Astrocyte (in vitro differentiated cells and primary cell): ENCODE results near the gene PRPF31. TPM values are rescaled to one million over a fixed set of nuclear protein-coding genes. Genes with fewer than 3 reads are reported as not detected.

Source experiments
- DNase-seq: peaks from one replicate; pipeline ENCODE4 v3.0.0-alpha.2; 2010; ENCODE audit warnings: low read depth
- FAIRE-seq: peaks from 2 replicates; lab custom pipeline; 2011; peaks lifted over from hg19 to GRCh38; lab: Jason Lieb, UNC
- H2AFZ ChIP-seq: 2 replicates; pipeline ENCODE4 v1.6.0; 2012; ENCODE audit warnings: low read depth, low read length, inconsistent platforms
- H3K27ac ChIP-seq: 2 replicates; pipeline ENCODE4 v1.5.1; 2011; ENCODE audit warnings: low read depth, low read length, inconsistent platforms
- H3K27me3 ChIP-seq: 2 replicates; pipeline ENCODE4 v1.6.0; 2011; ENCODE audit warnings: low read length, inconsistent platforms; ENCODE audit not compliant: insufficient read depth
- H3K36me3 ChIP-seq: 2 replicates; pipeline ENCODE4 v1.5.1; 2011; ENCODE audit warnings: low read length, inconsistent platforms; ENCODE audit not compliant: insufficient read depth
- H3K4me1 ChIP-seq: 2 replicates; pipeline ENCODE4 v1.5.1; 2011; ENCODE audit warnings: low read length, inconsistent platforms; ENCODE audit not compliant: insufficient read depth
- H3K4me2 ChIP-seq: 2 replicates; pipeline ENCODE4 v1.6.0; 2012; ENCODE audit warnings: low read length, inconsistent platforms
- H3K4me3 ChIP-seq: 2 replicates; pipeline ENCODE4 v1.5.1; 2011; ENCODE audit warnings: low read depth, mild to moderate bottlenecking, low read length, inconsistent platforms; ENCODE audit not compliant: insufficient read depth
- H3K79me2 ChIP-seq: 2 replicates; pipeline ENCODE4 v1.6.0; 2012; ENCODE audit warnings: mild to moderate bottlenecking, low read length, inconsistent platforms; ENCODE audit not compliant: insufficient read depth
- H3K9ac ChIP-seq: 2 replicates; pipeline ENCODE4 v1.6.0; 2012; ENCODE audit warnings: mild to moderate bottlenecking, low read length, inconsistent platforms
- H3K9me3 ChIP-seq: 2 replicates; pipeline ENCODE4 v1.5.1; 2012; ENCODE audit warnings: low read depth, mild to moderate bottlenecking, low read length, inconsistent platforms; ENCODE audit not compliant: insufficient read depth
- H4K20me1 ChIP-seq: 2 replicates; pipeline ENCODE4 v1.6.0; 2012; ENCODE audit warnings: low read length, inconsistent platforms; ENCODE audit not compliant: insufficient read depth
- H3K27ac Mint-ChIP-seq: one replicate; pipeline ENCODE4 v1.8.0; 2021; ENCODE audit warnings: mild to moderate bottlenecking, mixed read lengths; ENCODE audit not compliant: unreplicated experiment
- H3K27me3 Mint-ChIP-seq: one replicate; pipeline ENCODE4 v1.8.0; 2021; ENCODE audit warnings: low read depth, mixed read lengths; ENCODE audit not compliant: unreplicated experiment
- H3K36me3 Mint-ChIP-seq: one replicate; pipeline ENCODE4 v1.8.0; 2021; ENCODE audit warnings: low read depth, mixed read lengths; ENCODE audit not compliant: unreplicated experiment
- H3K4me1 Mint-ChIP-seq: one replicate; pipeline ENCODE4 v1.8.0; 2021; ENCODE audit warnings: low read depth, mixed read lengths; ENCODE audit not compliant: unreplicated experiment
- H3K4me3 Mint-ChIP-seq: one replicate; pipeline ENCODE4 v1.8.0; 2021; ENCODE audit warnings: mild to moderate bottlenecking, moderate library complexity, mixed read lengths; ENCODE audit not compliant: unreplicated experiment
- H3K9me3 Mint-ChIP-seq: one replicate; pipeline ENCODE4 v1.8.0; 2021; ENCODE audit warnings: mild to moderate bottlenecking, mixed read lengths; ENCODE audit not compliant: unreplicated experiment
- CTCF ChIP-seq: IDR thresholded peaks from 2 replicates; pipeline ENCODE4 v1.5.1; 2011; ENCODE audit warnings: low read depth, mild to moderate bottlenecking, inconsistent platforms, low read length, moderate library complexity; ENCODE audit not compliant: insufficient read depth
- EZH2 ChIP-seq: IDR thresholded peaks from 2 replicates; pipeline ENCODE4 v1.6.1; 2012; ENCODE audit warnings: mild to moderate bottlenecking, low read length, inconsistent platforms; ENCODE audit not compliant: insufficient read depth
- total RNA-seq: library from RNA; stranded (reverse); gene quantifications from 2 replicates; pipeline ENCODE4 v1.2.1, GENCODE V29; 2021

PRPF31 gene
- total RNA-seq, 1 donor from 2014 or later: 67.2 TPM

GRCh38 chr19:54105796-54106195 lies 9.8 kb upstream of the PRPF31 start:
- H2AFZ ChIP-seq: no peak overlapping the region
- Mint-ChIP-seq H3K27ac (no peak overlapping the region), H3K4me3 (no peak overlapping the region), H3K27me3 (no peaks in the 10 kb centered on the region), H3K4me1 (no peaks in the 10 kb centered on the region), H3K36me3 (peaks cover 16% of the 10 kb centered on the region), H3K9me3 (no peaks in the 10 kb centered on the region)
- H3K4me2 ChIP-seq: no peak overlapping the region
- H3K9me3 ChIP-seq: no peaks in the 10 kb centered on the region
- H3K27me3 ChIP-seq: no peaks in the 10 kb centered on the region
- no peak overlapping the region for H3K9ac ChIP-seq
- H3K79me2 ChIP-seq: peaks cover 30% of the 10 kb centered on the region
- H3K27ac ChIP-seq: no peak overlapping the region
- FAIRE-seq (no peak), DNase-seq (no peak)
- no peak overlapping the region for H3K4me3 ChIP-seq
- TF ChIP-seq CTCF (no peak), EZH2 (no peak)
- peaks cover 3% of the 10 kb centered on the region for H3K4me1 ChIP-seq
- peaks cover 5% of the 10 kb centered on the region for H3K36me3 ChIP-seq
- H4K20me1 ChIP-seq: peaks cover 13% of the 10 kb centered on the region

GRCh38 chr19:54106716-54107115 lies 8.8 kb upstream of the PRPF31 start:
- no peaks in the 10 kb centered on the region for H3K9me3 ChIP-seq
- no peak overlapping the region for H3K9ac ChIP-seq
- FAIRE-seq (no peak), DNase-seq (no peak)
- Mint-ChIP-seq H3K36me3 (peaks cover 17% of the 10 kb centered on the region), H3K9me3 (no peaks in the 10 kb centered on the region), H3K27ac (no peak overlapping the region), H3K4me3 (no peak overlapping the region), H3K4me1 (no peaks in the 10 kb centered on the region), H3K27me3 (no peaks in the 10 kb centered on the region)
- peaks cover 3% of the 10 kb centered on the region for H3K4me1 ChIP-seq
- H3K4me2 ChIP-seq: no peak overlapping the region
- no peaks in the 10 kb centered on the region for H3K27me3 ChIP-seq
- H4K20me1 ChIP-seq: peaks cover 15% of the 10 kb centered on the region
- no peak overlapping the region for H3K27ac ChIP-seq
- H3K79me2 ChIP-seq: peaks cover 30% of the 10 kb centered on the region
- peaks cover 5% of the 10 kb centered on the region for H3K36me3 ChIP-seq
- H3K4me3 ChIP-seq: no peak overlapping the region
- H2AFZ ChIP-seq: no peak overlapping the region
- TF ChIP-seq CTCF: no peak
- TF ChIP-seq EZH2: no peak

- no peak overlapping the region for H3K27ac Mint-ChIP-seq
- H3K27me3 ChIP-seq: no peaks in the 10 kb centered on the region
- FAIRE-seq: no peak
Measured at GRCh38 chr19:54107876-54108490, 7.6 kb upstream of the PRPF31 start.

More at GRCh38 chr19:54107876-54108490, 7.6 kb upstream of the PRPF31 start:
- H3K36me3 ChIP-seq: peaks cover 5% of the 10 kb centered on the region
- H3K4me3 ChIP-seq: no peak overlapping the region
- Mint-ChIP-seq H3K27me3 (no peaks in the 10 kb centered on the region), H3K4me1 (no peaks in the 10 kb centered on the region), H3K9me3 (no peaks in the 10 kb centered on the region), H3K4me3 (no peak overlapping the region), H3K36me3 (peaks cover 17% of the 10 kb centered on the region)
- TF ChIP-seq EZH2 (no peak), CTCF (no peak)
- H3K9me3 ChIP-seq: no peaks in the 10 kb centered on the region
- peaks cover 15% of the 10 kb centered on the region for H4K20me1 ChIP-seq
- no peak overlapping the region for H3K9ac ChIP-seq
- H3K79me2 ChIP-seq: peaks cover 26% of the 10 kb centered on the region
- DNase-seq: no peak
- H3K4me2 ChIP-seq: no peak overlapping the region
- no peak overlapping the region for H3K27ac ChIP-seq
- H2AFZ ChIP-seq: no peak overlapping the region
- no peaks in the 10 kb centered on the region for H3K4me1 ChIP-seq
